WTC11 (cell line): ENCODE data around the gene TCEANC. TPM values are rescaled to one million over a fixed set of nuclear protein-coding genes. Genes with fewer than 3 reads are reported as not detected.

Experiments
- ATAC-seq: fragments of 200-7000 bp; cut with Tn5 transposase; 2 replicates; pipeline ENCODE4 v1.10.0; 2021; ENCODE audit warnings: mild to moderate bottlenecking, moderate library complexity
- CTCF ChIA-PET: fragments of 300-600 bp; sonication (Branson Sonifier 250); formaldehyde crosslinking; loops from one replicate; lab custom pipeline; 2021; ENCODE audit warnings: antibody characterized with exemption; lab: Charles Lee
- POLR2A ChIA-PET: fragments of 350-600 bp; sonication (Branson Sonifier 250); formaldehyde crosslinking; loops from one replicate; lab custom pipeline; 2021; ENCODE audit warnings: antibody characterized with exemption; lab: Charles Lee
- DNase-seq: peaks from one replicate; pipeline ENCODE4 v3.0.0; 2021; ENCODE audit warnings: low spot score
- H3K27ac Mint-ChIP-seq: 2 replicates; pipeline ENCODE4 v1.8.0; 2021; ENCODE audit warnings: mixed read lengths
- H3K27me3 Mint-ChIP-seq: 2 replicates; pipeline ENCODE4 v1.8.0; 2021; ENCODE audit warnings: low read depth, mild to moderate bottlenecking, moderate library complexity, mixed read lengths
- H3K36me3 Mint-ChIP-seq: 2 replicates; pipeline ENCODE4 v1.8.0; 2021; ENCODE audit warnings: mixed read lengths
- H3K4me1 Mint-ChIP-seq: 2 replicates; pipeline ENCODE4 v1.8.0; 2022; ENCODE audit warnings: mixed read lengths
- H3K4me3 Mint-ChIP-seq: 2 replicates; pipeline ENCODE4 v1.8.0; 2021; ENCODE audit warnings: mild to moderate bottlenecking, moderate library complexity, mixed read lengths
- H3K9me3 Mint-ChIP-seq: 2 replicates; pipeline ENCODE4 v1.8.0; 2021; ENCODE audit warnings: mixed read lengths
- ELF4 ChIP-seq: sonication (generic); formaldehyde crosslinking; IDR thresholded peaks from 2 replicates; pipeline ENCODE4 v1.8.1; 2022; ENCODE audit warnings: low read depth, mild to moderate bottlenecking, moderate library complexity, missing genetic modification reagents
- ESRRA ChIP-seq: sonication (generic); formaldehyde crosslinking; IDR thresholded peaks from 2 replicates; pipeline ENCODE4 v1.8.1; 2022; ENCODE audit warnings: mild to moderate bottlenecking, missing genetic modification reagents, borderline replicate concordance
- GABPB1 ChIP-seq: sonication (generic); formaldehyde crosslinking; IDR thresholded peaks from 2 replicates; pipeline ENCODE4 v1.8.1; 2023; ENCODE audit warnings: mild to moderate bottlenecking, missing genetic modification reagents
- IRF2 ChIP-seq: sonication (generic); formaldehyde crosslinking; IDR thresholded peaks from 2 replicates; pipeline ENCODE4 v1.8.0; 2022; ENCODE audit warnings: low read depth, missing genetic modification reagents, borderline replicate concordance
- NFATC4 ChIP-seq: fragments of 250-450 bp; sonication (Bioruptor Pico); IDR thresholded peaks from 2 replicates; pipeline ENCODE4 v1.9.0; 2021; ENCODE audit warnings: mild to moderate bottlenecking
- NR1H2 ChIP-seq: sonication (generic); formaldehyde crosslinking; IDR thresholded peaks from 2 replicates; pipeline ENCODE4 v1.9.0; 2021; ENCODE audit warnings: mild to moderate bottlenecking, moderate library complexity, missing genetic modification reagents
- NR3C1 ChIP-seq: sonication (generic); formaldehyde crosslinking; conservative IDR thresholded peaks from 2 replicates; pipeline ENCODE4 v1.8.1; 2023; ENCODE audit warnings: low read depth, mild to moderate bottlenecking, missing genetic modification reagents
- PRRX2 ChIP-seq: fragments of 250-450 bp; sonication (Bioruptor Pico); IDR thresholded peaks from 2 replicates; pipeline ENCODE4 v1.8.0; 2021; ENCODE audit warnings: mild to moderate bottlenecking
- TEAD1 ChIP-seq: sonication (generic); formaldehyde crosslinking; IDR thresholded peaks from 2 replicates; pipeline ENCODE4 v1.8.0; 2022; ENCODE audit warnings: mild to moderate bottlenecking, missing genetic modification reagents
- ZNF121 ChIP-seq: sonication (generic); formaldehyde crosslinking; IDR thresholded peaks from 2 replicates; pipeline ENCODE4 v1.8.0; 2023; ENCODE audit warnings: missing genetic modification reagents
- ZSCAN18 ChIP-seq: fragments of 250-450 bp; sonication (Bioruptor Pico); IDR thresholded peaks from 2 replicates; pipeline ENCODE4 v2.1.2; 2022; ENCODE audit warnings: mild to moderate bottlenecking, moderate library complexity
- total RNA-seq: library from RNA; stranded (reverse); gene quantifications from 3 replicates; pipeline ENCODE4 v1.2.3, GENCODE V29; 2021
- TF ChIP-seq, protein P1 (sequence below): sonication (generic); formaldehyde crosslinking; IDR thresholded peaks from 2 replicates; pipeline ENCODE4 v1.8.0; 2023; ENCODE audit warnings: mild to moderate bottlenecking, missing genetic modification reagents
- TF ChIP-seq, protein P2 (sequence below): fragments of 250-450 bp; sonication (Bioruptor Pico); IDR thresholded peaks from 2 replicates; pipeline ENCODE4 v1.8.0; 2021; ENCODE audit warnings: mild to moderate bottlenecking
- TF ChIP-seq, protein P3 (sequence below): sonication (generic); formaldehyde crosslinking; IDR thresholded peaks from 2 replicates; pipeline ENCODE4 v1.8.1; 2022; ENCODE audit warnings: missing genetic modification reagents, borderline replicate concordance
- TF ChIP-seq, protein P4 (sequence below): fragments of 250-450 bp; sonication (Bioruptor Pico); IDR thresholded peaks from 2 replicates; pipeline ENCODE4 v1.9.0; 2021; ENCODE audit warnings: mild to moderate bottlenecking
- TF ChIP-seq, protein P5 (sequence below): sonication (generic); formaldehyde crosslinking; IDR thresholded peaks from 2 replicates; pipeline ENCODE4 v1.8.1; 2023; ENCODE audit warnings: mild to moderate bottlenecking, missing genetic modification reagents, moderate library complexity

The TCEANC gene
- total RNA-seq, 1 experiment from 2014 or later = 2.0 TPM

DNA sequence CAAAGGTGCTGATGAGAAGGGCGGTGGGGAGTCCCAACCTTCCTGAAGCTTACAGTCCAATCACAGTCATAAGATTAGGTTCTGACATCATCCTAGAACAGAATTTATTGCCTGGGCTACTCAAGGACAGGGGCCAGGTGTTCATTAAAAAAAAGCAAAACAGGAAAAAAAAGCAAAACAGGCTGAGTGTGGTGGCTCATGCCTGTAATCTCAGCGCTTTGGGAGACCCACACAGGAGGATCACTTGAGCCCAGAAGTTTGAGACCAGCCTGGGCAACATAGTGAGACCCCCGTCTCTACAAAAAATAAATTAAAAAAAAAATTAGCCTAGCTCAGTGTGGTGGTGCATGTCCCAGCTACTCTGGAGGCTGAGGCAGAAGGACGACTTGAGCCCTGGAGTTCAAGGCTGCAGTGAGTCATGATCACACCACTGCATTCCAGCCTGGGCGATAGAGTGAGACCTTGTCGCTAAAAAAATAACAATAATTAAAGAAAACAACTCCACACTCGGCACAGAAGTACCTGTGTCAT lies 39.0 kb downstream of the TCEANC start:
- no peaks in the 10 kb centered on the region for H3K9me3 Mint-ChIP-seq
- H3K27me3 Mint-ChIP-seq = peaks cover 19% of the 10 kb centered on the region
- CTCF ChIA-PET = interaction anchor here (0.7 kb wide), 1 partner anchor 39 kb away, joined by 3 read pairs; no protein-coding TSS in a partner anchor
- POLR2A ChIA-PET = interaction anchor here (2.6 kb wide), 1 partner anchor 43 kb away, joined by 12 read pairs; the partner anchor contains the start of genes OFD1 and TRAPPC2
- DNase-seq (no peak), ATAC-seq (no peak)
- H3K27ac Mint-ChIP-seq = no peak overlapping the region
- H3K4me1 Mint-ChIP-seq = peaks cover 39% of the 10 kb centered on the region
- TF ChIP-seq GABPB1 (no peak), ZNF121 (CRISPR knock-in tag) (0 out of 2 replicates have a peak, but pooled peaks have one; percentile 3)
- no peak overlapping the region for H3K4me3 Mint-ChIP-seq
- no peaks in the 10 kb centered on the region for H3K36me3 Mint-ChIP-seq

GRCh38 chrX:13692771-13693231 lies 39.9 kb downstream of the TCEANC start:
- Mint-ChIP-seq H3K4me3 (peak overlapping the region; percentile 18), H3K9me3 (no peaks in the 10 kb centered on the region), H3K4me1 (peaks cover 39% of the 10 kb centered on the region), H3K27me3 (peaks cover 10% of the 10 kb centered on the region), H3K36me3 (no peaks in the 10 kb centered on the region), H3K27ac (peak overlapping the region; percentile 90)
- DNase-seq (no peak), ATAC-seq (no peak)
- ChIA-PET POLR2A (interaction anchor here (1.7 kb wide), 1 partner anchor 42 kb away, joined by 6 read pairs; the partner anchor contains the start of genes OFD1 and TRAPPC2), CTCF (interaction anchor here (0.9 kb wide), 1 partner anchor 42 kb away, joined by 3 read pairs; the partner anchor contains the start of genes OFD1 and TRAPPC2)
- TF ChIP-seq NFATC4 (CRISPR knock-in tag) (no peak), NR1H2 (no peak), IRF2 (CRISPR knock-in tag) (no peak), PRRX2 (CRISPR knock-in tag) (no peak), ESRRA (CRISPR knock-in tag) (no peak), NR3C1 (CRISPR knock-in tag) (no peak), TEAD1 (no peak)
- TF ChIP-seq, protein P1, sequence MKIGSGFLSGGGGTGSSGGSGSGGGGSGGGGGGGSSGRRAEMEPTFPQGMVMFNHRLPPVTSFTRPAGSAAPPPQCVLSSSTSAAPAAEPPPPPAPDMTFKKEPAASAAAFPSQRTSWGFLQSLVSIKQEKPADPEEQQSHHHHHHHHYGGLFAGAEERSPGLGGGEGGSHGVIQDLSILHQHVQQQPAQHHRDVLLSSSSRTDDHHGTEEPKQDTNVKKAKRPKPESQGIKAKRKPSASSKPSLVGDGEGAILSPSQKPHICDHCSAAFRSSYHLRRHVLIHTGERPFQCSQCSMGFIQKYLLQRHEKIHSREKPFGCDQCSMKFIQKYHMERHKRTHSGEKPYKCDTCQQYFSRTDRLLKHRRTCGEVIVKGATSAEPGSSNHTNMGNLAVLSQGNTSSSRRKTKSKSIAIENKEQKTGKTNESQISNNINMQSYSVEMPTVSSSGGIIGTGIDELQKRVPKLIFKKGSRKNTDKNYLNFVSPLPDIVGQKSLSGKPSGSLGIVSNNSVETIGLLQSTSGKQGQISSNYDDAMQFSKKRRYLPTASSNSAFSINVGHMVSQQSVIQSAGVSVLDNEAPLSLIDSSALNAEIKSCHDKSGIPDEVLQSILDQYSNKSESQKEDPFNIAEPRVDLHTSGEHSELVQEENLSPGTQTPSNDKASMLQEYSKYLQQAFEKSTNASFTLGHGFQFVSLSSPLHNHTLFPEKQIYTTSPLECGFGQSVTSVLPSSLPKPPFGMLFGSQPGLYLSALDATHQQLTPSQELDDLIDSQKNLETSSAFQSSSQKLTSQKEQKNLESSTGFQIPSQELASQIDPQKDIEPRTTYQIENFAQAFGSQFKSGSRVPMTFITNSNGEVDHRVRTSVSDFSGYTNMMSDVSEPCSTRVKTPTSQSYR = no peak
- TF ChIP-seq, protein P2, sequence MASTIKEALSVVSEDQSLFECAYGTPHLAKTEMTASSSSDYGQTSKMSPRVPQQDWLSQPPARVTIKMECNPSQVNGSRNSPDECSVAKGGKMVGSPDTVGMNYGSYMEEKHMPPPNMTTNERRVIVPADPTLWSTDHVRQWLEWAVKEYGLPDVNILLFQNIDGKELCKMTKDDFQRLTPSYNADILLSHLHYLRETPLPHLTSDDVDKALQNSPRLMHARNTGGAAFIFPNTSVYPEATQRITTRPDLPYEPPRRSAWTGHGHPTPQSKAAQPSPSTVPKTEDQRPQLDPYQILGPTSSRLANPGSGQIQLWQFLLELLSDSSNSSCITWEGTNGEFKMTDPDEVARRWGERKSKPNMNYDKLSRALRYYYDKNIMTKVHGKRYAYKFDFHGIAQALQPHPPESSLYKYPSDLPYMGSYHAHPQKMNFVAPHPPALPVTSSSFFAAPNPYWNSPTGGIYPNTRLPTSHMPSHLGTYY (CRISPR knock-in tag) = no peak

- H3K4me3 Mint-ChIP-seq = peak overlapping the region; percentile 18
- no peaks in the 10 kb centered on the region for H3K9me3 Mint-ChIP-seq
- H3K27ac Mint-ChIP-seq = peak overlapping the region; percentile 90
- peaks cover 4% of the 10 kb centered on the region for H3K27me3 Mint-ChIP-seq
- ChIA-PET POLR2A (interaction anchor here (1.7 kb wide), 1 partner anchor 41 kb away, joined by 6 read pairs; the partner anchor contains the start of genes OFD1 and TRAPPC2), CTCF (interaction anchor here (0.6 to 0.9 kb wide), 2 partner anchors 41 to 63 kb away, joined by 3 read pairs; partner anchors contain the start of genes OFD1 and TRAPPC2)
- no peaks in the 10 kb centered on the region for H3K36me3 Mint-ChIP-seq
- DNase-seq = no peak
- ATAC-seq = peak; percentile 8; the same call in 1 of the 2 replicates
- H3K4me1 Mint-ChIP-seq = peaks cover 36% of the 10 kb centered on the region
- TF ChIP-seq, protein P3, sequence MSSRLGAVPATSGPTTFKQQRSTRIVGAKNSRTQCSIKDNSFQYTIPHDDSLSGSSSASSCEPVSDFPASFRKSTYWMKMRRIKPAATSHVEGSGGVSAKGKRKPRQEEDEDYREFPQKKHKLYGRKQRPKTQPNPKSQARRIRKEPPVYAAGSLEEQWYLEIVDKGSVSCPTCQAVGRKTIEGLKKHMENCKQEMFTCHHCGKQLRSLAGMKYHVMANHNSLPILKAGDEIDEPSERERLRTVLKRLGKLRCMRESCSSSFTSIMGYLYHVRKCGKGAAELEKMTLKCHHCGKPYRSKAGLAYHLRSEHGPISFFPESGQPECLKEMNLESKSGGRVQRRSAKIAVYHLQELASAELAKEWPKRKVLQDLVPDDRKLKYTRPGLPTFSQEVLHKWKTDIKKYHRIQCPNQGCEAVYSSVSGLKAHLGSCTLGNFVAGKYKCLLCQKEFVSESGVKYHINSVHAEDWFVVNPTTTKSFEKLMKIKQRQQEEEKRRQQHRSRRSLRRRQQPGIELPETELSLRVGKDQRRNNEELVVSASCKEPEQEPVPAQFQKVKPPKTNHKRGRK (CRISPR knock-in tag) = no peak
- TF ChIP-seq ZSCAN18 (CRISPR knock-in tag) = no peak
- TF ChIP-seq, protein P4, sequence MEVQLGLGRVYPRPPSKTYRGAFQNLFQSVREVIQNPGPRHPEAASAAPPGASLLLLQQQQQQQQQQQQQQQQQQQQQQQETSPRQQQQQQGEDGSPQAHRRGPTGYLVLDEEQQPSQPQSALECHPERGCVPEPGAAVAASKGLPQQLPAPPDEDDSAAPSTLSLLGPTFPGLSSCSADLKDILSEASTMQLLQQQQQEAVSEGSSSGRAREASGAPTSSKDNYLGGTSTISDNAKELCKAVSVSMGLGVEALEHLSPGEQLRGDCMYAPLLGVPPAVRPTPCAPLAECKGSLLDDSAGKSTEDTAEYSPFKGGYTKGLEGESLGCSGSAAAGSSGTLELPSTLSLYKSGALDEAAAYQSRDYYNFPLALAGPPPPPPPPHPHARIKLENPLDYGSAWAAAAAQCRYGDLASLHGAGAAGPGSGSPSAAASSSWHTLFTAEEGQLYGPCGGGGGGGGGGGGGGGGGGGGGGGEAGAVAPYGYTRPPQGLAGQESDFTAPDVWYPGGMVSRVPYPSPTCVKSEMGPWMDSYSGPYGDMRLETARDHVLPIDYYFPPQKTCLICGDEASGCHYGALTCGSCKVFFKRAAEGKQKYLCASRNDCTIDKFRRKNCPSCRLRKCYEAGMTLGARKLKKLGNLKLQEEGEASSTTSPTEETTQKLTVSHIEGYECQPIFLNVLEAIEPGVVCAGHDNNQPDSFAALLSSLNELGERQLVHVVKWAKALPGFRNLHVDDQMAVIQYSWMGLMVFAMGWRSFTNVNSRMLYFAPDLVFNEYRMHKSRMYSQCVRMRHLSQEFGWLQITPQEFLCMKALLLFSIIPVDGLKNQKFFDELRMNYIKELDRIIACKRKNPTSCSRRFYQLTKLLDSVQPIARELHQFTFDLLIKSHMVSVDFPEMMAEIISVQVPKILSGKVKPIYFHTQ (CRISPR knock-in tag) = no peak
- TF ChIP-seq, protein P5, sequence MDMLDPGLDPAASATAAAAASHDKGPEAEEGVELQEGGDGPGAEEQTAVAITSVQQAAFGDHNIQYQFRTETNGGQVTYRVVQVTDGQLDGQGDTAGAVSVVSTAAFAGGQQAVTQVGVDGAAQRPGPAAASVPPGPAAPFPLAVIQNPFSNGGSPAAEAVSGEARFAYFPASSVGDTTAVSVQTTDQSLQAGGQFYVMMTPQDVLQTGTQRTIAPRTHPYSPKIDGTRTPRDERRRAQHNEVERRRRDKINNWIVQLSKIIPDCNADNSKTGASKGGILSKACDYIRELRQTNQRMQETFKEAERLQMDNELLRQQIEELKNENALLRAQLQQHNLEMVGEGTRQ (CRISPR knock-in tag) = no peak
- TF ChIP-seq ESRRA (CRISPR knock-in tag) = no peak
- TF ChIP-seq ELF4 (CRISPR knock-in tag) = no peak
Measured at GRCh38 chrX:13693341-13693961, 40.5 kb downstream of the TCEANC start.
